Testis (tissue), 3 donors: ENCODE data around the gene SSTR4. TPM values are rescaled to one million over a fixed set of nuclear protein-coding genes. Genes with fewer than 3 reads are reported as not detected.

Source experiments
- DNase-seq: peaks from one replicate; pipeline ENCODE4 v3.0.0-alpha.2; 2019
- H3K27ac ChIP-seq, 2 donors: fragments of 200-600 bp; sonication (generic); one replicate each; pipeline ENCODE4 v1.5.1; 2019
- H3K27me3 ChIP-seq: fragments of 200-600 bp; sonication (generic); one replicate; pipeline ENCODE4 v1.5.1; 2019
- H3K36me3 ChIP-seq: fragments of 200-600 bp; sonication (generic); one replicate; pipeline ENCODE4 v1.5.1; 2017; ENCODE audit warnings: low read depth; ENCODE audit errors: missing control alignments
- H3K4me1 ChIP-seq: fragments of 200-600 bp; sonication (generic); one replicate; pipeline ENCODE4 v1.5.1; 2019
- H3K4me3 ChIP-seq, 2 donors: fragments of 200-600 bp; sonication (generic); one replicate each; pipeline ENCODE4 v1.5.1; 2017 to 2019
- H3K9me3 ChIP-seq: fragments of 200-600 bp; sonication (generic); one replicate; pipeline ENCODE4 v1.5.1; 2017
- POLR2A ChIP-seq: fragments of 450-650 bp; IDR thresholded peaks from one replicate; pipeline ENCODE4 v1.6.1; 2017; ENCODE audit warnings: antibody characterized with exemption, mild to moderate bottlenecking, moderate library complexity
- WGBS, 2 donors: methylation state at CpG; one replicate each; pipeline ENCODE4 v1.1.5; 2018; 5-methylcytosine and 5-hydroxymethylcytosine counted together
- intact Hi-C: fragments of 100-400 bp; cut with DNase I; formaldehyde crosslinking; loops from one replicate; pipeline ENCODE4 v1.15.1; 2023; ENCODE audit warnings: low total_unique reads
- polyA plus RNA-seq: library from polyadenylated mRNA; stranded (reverse); fragments of 350-450 nt; fragmentation: Illumina TruSeq; extraction: RNeasy Lipid Tissue Mini Kit (QIAGEN cat#74804); gene quantifications from one replicate; pipeline ENCODE4 v1.2.3, GENCODE V29; 2014; ENCODE audit warnings: low read depth, low replicate concordance; ENCODE audit not compliant: insufficient read depth
- total RNA-seq, 2 donors: library from RNA; depleted of rRNA; stranded (reverse); fragments of >200 nt; gene quantifications; one replicate each; pipeline ENCODE4 v1.2.3, GENCODE V29; 2016
- TF ChIP-seq, protein P1 (sequence below), 3 experiments: fragments of 450-650 bp in 2 of 3; fragments of 200-600 bp in 1 of 3; sonication (generic) in 1 of 3; IDR thresholded peaks; one replicate each; pipeline ENCODE4 v1.5.1; 2016 to 2019; ENCODE audit warnings: antibody characterized with exemption in 3 of 3, mild to moderate bottlenecking in 2 of 3, moderate library complexity in 1 of 3

The SSTR4 gene
- total and polyA plus RNA-seq, 3 donors from 2014 or later = 0.55 TPM; not detected in 2

DNA sequence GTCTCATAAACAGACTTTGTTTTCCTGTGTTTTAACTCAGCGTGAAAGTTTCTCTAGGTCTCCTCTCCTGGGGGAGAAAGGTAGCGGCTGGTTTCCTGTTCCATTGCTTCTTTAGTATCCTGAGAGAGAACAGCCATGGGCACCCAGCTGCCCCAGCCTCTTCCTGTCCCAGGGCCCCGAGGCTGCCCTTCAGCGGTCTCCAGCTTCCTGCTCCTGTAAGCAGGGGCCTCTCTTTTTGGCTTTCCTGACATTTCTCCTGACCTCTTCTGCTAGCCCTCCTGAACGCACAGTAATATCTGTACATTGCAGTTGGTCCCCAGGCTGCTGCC lies 2.4 kb upstream of the SSTR4 start:
- H3K4me1 ChIP-seq = peaks cover 3% of the 10 kb centered on the region
- no peaks in the 10 kb centered on the region for H3K27me3 ChIP-seq
- no peaks in the 10 kb centered on the region for H3K9me3 ChIP-seq
- 75 to 80% methylated on average over 5 of the region's 5 CpGs for WGBS, 2 donors
- no peak overlapping the region for H3K4me3 ChIP-seq
- H3K27ac ChIP-seq = no peak overlapping the region
- intact Hi-C loops = no loop called here
- H3K36me3 ChIP-seq = no peaks in the 10 kb centered on the region
- no peak for DNase-seq
- TF ChIP-seq POLR2A = no peak
- TF ChIP-seq, protein P1, sequence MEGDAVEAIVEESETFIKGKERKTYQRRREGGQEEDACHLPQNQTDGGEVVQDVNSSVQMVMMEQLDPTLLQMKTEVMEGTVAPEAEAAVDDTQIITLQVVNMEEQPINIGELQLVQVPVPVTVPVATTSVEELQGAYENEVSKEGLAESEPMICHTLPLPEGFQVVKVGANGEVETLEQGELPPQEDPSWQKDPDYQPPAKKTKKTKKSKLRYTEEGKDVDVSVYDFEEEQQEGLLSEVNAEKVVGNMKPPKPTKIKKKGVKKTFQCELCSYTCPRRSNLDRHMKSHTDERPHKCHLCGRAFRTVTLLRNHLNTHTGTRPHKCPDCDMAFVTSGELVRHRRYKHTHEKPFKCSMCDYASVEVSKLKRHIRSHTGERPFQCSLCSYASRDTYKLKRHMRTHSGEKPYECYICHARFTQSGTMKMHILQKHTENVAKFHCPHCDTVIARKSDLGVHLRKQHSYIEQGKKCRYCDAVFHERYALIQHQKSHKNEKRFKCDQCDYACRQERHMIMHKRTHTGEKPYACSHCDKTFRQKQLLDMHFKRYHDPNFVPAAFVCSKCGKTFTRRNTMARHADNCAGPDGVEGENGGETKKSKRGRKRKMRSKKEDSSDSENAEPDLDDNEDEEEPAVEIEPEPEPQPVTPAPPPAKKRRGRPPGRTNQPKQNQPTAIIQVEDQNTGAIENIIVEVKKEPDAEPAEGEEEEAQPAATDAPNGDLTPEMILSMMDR (IDR thresholded peaks at IDR 0.05) = no peak

DNA sequence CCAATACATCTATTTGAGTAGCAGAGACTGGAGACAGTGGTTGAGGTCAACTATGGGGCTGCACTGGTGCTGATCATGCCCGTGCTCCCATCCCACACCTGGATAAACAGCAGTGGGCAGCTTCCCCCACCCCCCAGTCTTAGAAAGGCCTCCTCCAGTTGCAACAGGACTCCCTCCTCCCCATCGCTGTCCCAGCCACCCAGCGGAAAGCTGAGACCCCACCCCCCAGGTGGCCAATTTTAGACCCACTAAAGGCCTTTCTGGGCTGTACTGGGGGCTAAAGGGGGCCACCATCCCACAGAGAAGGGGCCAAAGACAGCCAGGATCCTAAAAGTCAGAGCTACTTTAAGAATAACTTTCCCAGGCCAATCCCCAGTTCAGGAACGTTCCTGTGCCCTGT lies 1.2 kb upstream of the SSTR4 start:
- intact Hi-C loops = no loop called here
- Histone ChIP-seq H3K9me3 (no peaks in the 10 kb centered on the region), H3K27me3 (no peaks in the 10 kb centered on the region), H3K4me1 (peaks cover 3% of the 10 kb centered on the region), H3K27ac (no peak overlapping the region), H3K36me3 (no peaks in the 10 kb centered on the region), H3K4me3 (no peak overlapping the region)
- 75 to 79% methylated on average over 3 to 4 of the region's 4 CpGs for WGBS, 2 donors
- no peak for DNase-seq
- TF ChIP-seq, protein P1 (IDR thresholded peaks at IDR 0.05) = no peak
- no peak for TF ChIP-seq POLR2A

DNA sequence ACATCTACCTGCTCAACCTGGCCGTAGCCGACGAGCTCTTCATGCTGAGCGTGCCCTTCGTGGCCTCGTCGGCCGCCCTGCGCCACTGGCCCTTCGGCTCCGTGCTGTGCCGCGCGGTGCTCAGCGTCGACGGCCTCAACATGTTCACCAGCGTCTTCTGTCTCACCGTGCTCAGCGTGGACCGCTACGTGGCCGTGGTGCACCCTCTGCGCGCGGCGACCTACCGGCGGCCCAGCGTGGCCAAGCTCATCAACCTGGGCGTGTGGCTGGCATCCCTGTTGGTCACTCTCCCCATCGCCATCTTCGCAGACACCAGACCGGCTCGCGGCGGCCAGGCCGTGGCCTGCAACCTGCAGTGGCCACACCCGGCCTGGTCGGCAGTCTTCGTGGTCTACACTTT lies 619 bp downstream of the SSTR4 start:
- DNase-seq = no peak
- Histone ChIP-seq H3K4me1 (peaks cover 3% of the 10 kb centered on the region), H3K36me3 (no peaks in the 10 kb centered on the region), H3K9me3 (no peaks in the 10 kb centered on the region), H3K27me3 (no peaks in the 10 kb centered on the region), H3K4me3 (peak overlapping the region in 1 of 2 donors; percentile 31), H3K27ac (no peak overlapping the region)
- intact Hi-C loops = no loop called here
- TF ChIP-seq, protein P1 (IDR thresholded peaks at IDR 0.05) = no peak
- TF ChIP-seq POLR2A = no peak
- 82 to 99% methylated on average over 22 to 33 of the region's 41 CpGs for WGBS, 2 donors

DNA sequence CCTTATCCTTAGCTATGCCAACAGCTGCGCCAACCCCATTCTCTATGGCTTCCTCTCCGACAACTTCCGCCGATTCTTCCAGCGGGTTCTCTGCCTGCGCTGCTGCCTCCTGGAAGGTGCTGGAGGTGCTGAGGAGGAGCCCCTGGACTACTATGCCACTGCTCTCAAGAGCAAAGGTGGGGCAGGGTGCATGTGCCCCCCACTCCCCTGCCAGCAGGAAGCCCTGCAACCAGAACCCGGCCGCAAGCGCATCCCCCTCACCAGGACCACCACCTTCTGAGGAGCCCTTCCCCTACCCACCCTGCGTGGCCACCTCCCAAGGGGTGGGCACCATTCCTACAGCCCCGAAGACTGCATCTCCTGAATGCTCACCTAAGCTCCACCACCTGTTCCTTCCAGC lies 1.3 kb downstream of the SSTR4 start:
- H3K36me3 ChIP-seq = no peaks in the 10 kb centered on the region
- no peaks in the 10 kb centered on the region for H3K9me3 ChIP-seq
- 51 to 90% methylated on average over 11 of the region's 11 CpGs for WGBS, 2 donors
- no peak overlapping the region for H3K27ac ChIP-seq
- H3K27me3 ChIP-seq = no peaks in the 10 kb centered on the region
- intact Hi-C loops = no loop called here
- H3K4me1 ChIP-seq = peaks cover 3% of the 10 kb centered on the region
- DNase-seq = no peak
- no peak overlapping the region for H3K4me3 ChIP-seq
- no peak for TF ChIP-seq POLR2A
- TF ChIP-seq, protein P1 (IDR thresholded peaks at IDR 0.05) = no peak

DNA sequence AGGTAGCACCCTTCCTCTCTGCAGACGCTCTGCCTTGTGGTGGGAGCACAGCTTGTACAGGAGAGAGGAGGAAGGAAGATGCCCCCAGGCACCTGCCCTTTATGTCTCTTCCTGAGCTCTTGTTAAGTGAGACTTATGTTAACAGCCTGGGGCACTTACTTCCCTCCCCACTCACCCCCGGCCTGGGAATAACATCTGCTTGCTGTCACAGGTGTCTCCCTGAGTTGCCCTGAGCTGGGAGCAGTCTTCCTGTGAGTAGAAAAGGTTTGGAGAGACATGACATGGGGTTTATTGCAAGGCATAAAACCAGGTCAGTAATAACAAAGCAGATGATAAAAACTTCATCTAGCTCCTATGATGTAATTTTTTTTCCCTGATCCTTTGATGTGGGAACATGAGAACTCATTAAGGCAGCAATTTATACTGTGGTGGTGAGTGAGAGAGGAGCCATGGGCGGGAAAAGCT lies 1.9 kb downstream of the SSTR4 start:
- Histone ChIP-seq H3K9me3 (no peaks in the 10 kb centered on the region), H3K27me3 (no peaks in the 10 kb centered on the region)
- intact Hi-C loops = no loop called here

More for the DNA sequence above, 1.9 kb downstream of the SSTR4 start:
- TF ChIP-seq, protein P1 (IDR thresholded peaks at IDR 0.05) = no peak
- TF ChIP-seq POLR2A = no peak
- Histone ChIP-seq H3K4me3 (no peak overlapping the region), H3K27ac (no peak overlapping the region), H3K4me1 (peaks cover 3% of the 10 kb centered on the region), H3K36me3 (no peaks in the 10 kb centered on the region)
- WGBS, 2 donors = 35 to 59% methylated on average over 3 of the region's 3 CpGs
- DNase-seq = no peak
